ENCODE results near the gene ERVH48-1. TPM values are rescaled to one million over a fixed set of nuclear protein-coding genes. Genes with fewer than 3 reads are reported as not detected.
"Not testable (repeated sequence)": the region's sequence is repeated elsewhere in the genome, so short reads cannot be mapped to it uniquely, and the experiment has no call there.

Gene ERVH48-1
- total RNA-seq, 4 donors from 2014 or later = not detected

GRCh38 chr21:42942244-42942643 lies 16.8 kb upstream of the ERVH48-1 start:
- intact Hi-C loops (cut with DNase I; ENCODE audit: low total_unique reads) (loop anchor here (10.0 kb wide), 2 partner anchors 47 to 63 kb away; partner anchors contain the start of gene NDUFV3), in situ Hi-C loops (cut with MboI; ENCODE audit: low sequenced_read_pairs in 4 of 4) (no loop called here)
- Histone ChIP-seq H3K36me3 (no peaks in the 10 kb centered on the region), H3K27ac (no peak overlapping the region), H3K4me1 (peaks cover 11 to 14% of the 10 kb centered on the region in 2 donors), H3K4me3 (no peak overlapping the region), H3K9me3 (no peaks in the 10 kb centered on the region), H3K27me3 (no peaks in the 10 kb centered on the region)
- ATAC-seq (no peak), DNase-seq (no peak)
- TF ChIP-seq POLR2A (IDR thresholded peaks at IDR 0.05) = no peak

- in situ Hi-C loops (cut with MboI; ENCODE audit: low sequenced_read_pairs in 4 of 4) (no loop called here), intact Hi-C loops (cut with DNase I; ENCODE audit: low total_unique reads) (loop anchor here (2.0 to 10.0 kb wide), 3 partner anchors 33 to 63 kb away; partner anchors contain the start of genes NDUFV3 and PKNOX1)
- no peaks in the 10 kb centered on the region for H3K9me3 ChIP-seq
- DNase-seq = no peak
- ATAC-seq = no peak
- no peaks in the 10 kb centered on the region for H3K36me3 ChIP-seq
- TF ChIP-seq POLR2A (IDR thresholded peaks at IDR 0.05) (no peak), CTCF (IDR thresholded peaks at IDR 0.05 in 4 of 5, conservative IDR thresholded peaks at IDR 0.05 in 1 of 5) (no peak)
- no peaks in the 10 kb centered on the region for H3K27me3 ChIP-seq
- H3K27ac ChIP-seq = no peak overlapping the region
- peaks cover 11 to 14% of the 10 kb centered on the region in 2 donors for H3K4me1 ChIP-seq
- H3K4me3 ChIP-seq = no peak overlapping the region
These were observed 16.3 kb upstream of the ERVH48-1 start for GRCh38 chr21:42941696-42942085.

- Histone ChIP-seq H3K27me3 (no peaks in the 10 kb centered on the region), H3K4me3 (peak overlapping the region in 3 of 4 donors; percentile 1 to 22 (median 21)), H3K27ac (peak overlapping the region; percentile 52 to 64 (median 56)), H3K36me3 (no peaks in the 10 kb centered on the region), H3K9me3 (no peaks in the 10 kb centered on the region), H3K4me1 (peaks cover 11 to 14% of the 10 kb centered on the region in 2 donors)
- intact Hi-C loops (cut with DNase I; ENCODE audit: low total_unique reads) = loop anchor here (2.0 to 10.0 kb wide), 3 partner anchors 35 to 65 kb away; partner anchors contain the start of genes NDUFV3 and PKNOX1
- DNase-seq (peak; percentile 78 to 90), ATAC-seq (peak; percentile 100)
- TF ChIP-seq POLR2A (IDR thresholded peaks at IDR 0.05) (no peak), CTCF (IDR thresholded peaks at IDR 0.05 in 4 of 5, conservative IDR thresholded peaks at IDR 0.05 in 1 of 5) (no peak)
- in situ Hi-C loops (cut with MboI; ENCODE audit: low sequenced_read_pairs in 4 of 4) = no loop called here
These were observed 14.4 kb upstream of the ERVH48-1 start for GRCh38 chr21:42939582-42940413.

GRCh38 chr21:42938606-42938995 lies 13.2 kb upstream of the ERVH48-1 start:
- H3K4me3 ChIP-seq; H3K27ac ChIP-seq; intact Hi-C loops (cut with DNase I; ENCODE audit: low total_unique reads); in situ Hi-C loops (cut with MboI; ENCODE audit: low sequenced_read_pairs in 4 of 4); H3K27me3 ChIP-seq; ATAC-seq; DNase-seq; H3K36me3 ChIP-seq; H3K9me3 ChIP-seq: not testable (repeated sequence)
- H3K4me1 ChIP-seq = peaks cover 11 to 14% of the 10 kb centered on the region in 2 donors

- TF ChIP-seq POLR2A (IDR thresholded peaks at IDR 0.05) = no peak
- no peak for TF ChIP-seq CTCF (IDR thresholded peaks at IDR 0.05 in 4 of 5, conservative IDR thresholded peaks at IDR 0.05 in 1 of 5)
- H3K4me1 ChIP-seq = peaks cover 11 to 14% of the 10 kb centered on the region in 2 donors
- no peak for ATAC-seq
- no peak overlapping the region for H3K4me3 ChIP-seq
- no peaks in the 10 kb centered on the region for H3K9me3 ChIP-seq
- in situ Hi-C loops (cut with MboI; ENCODE audit: low sequenced_read_pairs in 4 of 4) = no loop called here
- intact Hi-C loops (cut with DNase I; ENCODE audit: low total_unique reads) = no loop called here
- H3K27me3 ChIP-seq = no peaks in the 10 kb centered on the region
- no peak overlapping the region for H3K27ac ChIP-seq
- no peak for DNase-seq
- H3K36me3 ChIP-seq = no peaks in the 10 kb centered on the region
These were observed 12.7 kb upstream of the ERVH48-1 start for GRCh38 chr21:42937960-42938605.

- H3K4me3 ChIP-seq; H3K36me3 ChIP-seq; H3K27ac ChIP-seq; H3K27me3 ChIP-seq; DNase-seq; in situ Hi-C loops (cut with MboI; ENCODE audit: low sequenced_read_pairs in 4 of 4); intact Hi-C loops (cut with DNase I; ENCODE audit: low total_unique reads); H3K9me3 ChIP-seq; ATAC-seq: not testable (repeated sequence)
- peaks cover 11 to 14% of the 10 kb centered on the region in 2 donors for H3K4me1 ChIP-seq
These were observed 11.9 kb upstream of the ERVH48-1 start for GRCh38 chr21:42937034-42937940.

- H3K9me3 ChIP-seq; H3K27ac ChIP-seq; DNase-seq; ATAC-seq; H3K27me3 ChIP-seq; intact Hi-C loops (cut with DNase I; ENCODE audit: low total_unique reads); in situ Hi-C loops (cut with MboI; ENCODE audit: low sequenced_read_pairs in 4 of 4); H3K4me3 ChIP-seq; H3K36me3 ChIP-seq: not testable (repeated sequence)
- H3K4me1 ChIP-seq = peaks cover 11 to 14% of the 10 kb centered on the region in 2 donors
These were observed 10.9 kb upstream of the ERVH48-1 start for GRCh38 chr21:42936360-42936759.

- H3K4me3 ChIP-seq; in situ Hi-C loops (cut with MboI; ENCODE audit: low sequenced_read_pairs in 4 of 4); ATAC-seq; H3K4me1 ChIP-seq; H3K27me3 ChIP-seq; intact Hi-C loops (cut with DNase I; ENCODE audit: low total_unique reads); H3K36me3 ChIP-seq; DNase-seq; H3K9me3 ChIP-seq; H3K27ac ChIP-seq: not testable (repeated sequence)
These were observed 8.5 kb upstream of the ERVH48-1 start for GRCh38 chr21:42933973-42934372.

Measured in gastrocnemius medialis (tissue), 4 donors.